Stimulated activated CD8-positive, alpha-beta memory T cell treated with anti-CD3 and anti-CD28 coated beads, Interleukin-15, amount 100 ng/mL, for 1 hour (primary cell): ENCODE results near the gene TNPO3.

Experiments used
- DNase-seq: peaks from one replicate; pipeline ENCODE4 v3.0.0-alpha.2; 2020; ENCODE audit warnings: low read depth

TNPO3 gene

GRCh38 chr7:128938544-128939074 lies 116.3 kb downstream of the TNPO3 start:
- no peak for DNase-seq

GRCh38 chr7:128937647-128938543 lies 117.0 kb downstream of the TNPO3 start, which contains the start of gene IRF5:
Gene IRF5 (plus strand): TSS chr7:128937927. CDS start chr7:128942082, 4,155 bp downstream.
- no peak for DNase-seq

- no peak for DNase-seq
These were observed 117.7 kb downstream of the TNPO3 start for GRCh38 chr7:128937271-128937646.

GRCh38 chr7:128936798-128937197 lies 118.1 kb downstream of the TNPO3 start:
- no peak for DNase-seq

- no peak for DNase-seq
These were observed 119.6 kb downstream of the TNPO3 start for GRCh38 chr7:128935342-128935730.

GRCh38 chr7:128934361-128935341 lies 120.3 kb downstream of the TNPO3 start:
- no peak for DNase-seq

GRCh38 chr7:128933180-128933891 lies 121.6 kb downstream of the TNPO3 start:
- DNase-seq = no peak

GRCh38 chr7:128932862-128933179 lies 122.1 kb downstream of the TNPO3 start:
- no peak for DNase-seq

- DNase-seq = no peak
These were observed 122.7 kb downstream of the TNPO3 start for GRCh38 chr7:128931965-128932861.

- no peak for DNase-seq
These were observed 123.6 kb downstream of the TNPO3 start for GRCh38 chr7:128931190-128931798.

- no peak for DNase-seq
These were observed 125.8 kb downstream of the TNPO3 start for GRCh38 chr7:128928882-128929788.

GRCh38 chr7:128928159-128928813 lies 126.6 kb downstream of the TNPO3 start:
- no peak for DNase-seq

GRCh38 chr7:128924707-128925588 lies 130.0 kb downstream of the TNPO3 start:
- DNase-seq = no peak

- no peak for DNase-seq
These were observed 131.5 kb downstream of the TNPO3 start for GRCh38 chr7:128923411-128923800.

GRCh38 chr7:128922496-128923410 lies 132.2 kb downstream of the TNPO3 start:
- no peak for DNase-seq

GRCh38 chr7:128921866-128922440 lies 133.0 kb downstream of the TNPO3 start:
- DNase-seq = no peak
